ENCODE results near the gene PLEKHG4.

PLEKHG4 gene

DNA sequence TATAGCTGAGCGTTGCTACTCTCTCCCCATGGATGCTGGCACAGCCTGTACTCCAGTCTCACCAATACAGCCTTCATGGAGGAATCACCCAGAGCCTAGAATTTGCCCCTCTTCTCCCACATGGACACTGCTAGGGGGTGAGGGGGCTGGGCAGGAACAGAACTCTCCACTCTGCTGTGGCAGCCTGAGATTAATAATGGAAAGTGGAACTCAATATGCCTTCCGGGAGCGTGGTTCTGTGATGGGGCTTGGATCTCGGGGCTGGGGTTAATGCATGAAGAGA, 29.3 kb upstream of the PLEKHG4 start:
- no peak overlapping the region for H3K4ac ChIP-seq (ENCODE audit: low read depth, low read length)
- H4K91ac ChIP-seq (ENCODE audit: low read depth, low read length), result no peak overlapping the region
- no peak overlapping the region for H4K8ac ChIP-seq (ENCODE audit: low read depth, low read length)
- H2AK5ac ChIP-seq (ENCODE audit: low read length), result no peak overlapping the region
- peaks cover 27% of the 10 kb centered on the region for H3K27me3 ChIP-seq (ENCODE audit: insufficient read depth, low read length)
- peaks cover 1% of the 10 kb centered on the region for H3K9me3 ChIP-seq (ENCODE audit: insufficient read depth, low read depth, low read length)
- H3K23ac ChIP-seq (ENCODE audit: low read length), result no peak overlapping the region
- no peak overlapping the region for H4K12ac ChIP-seq (ENCODE audit: low read depth, low read length)
- WGBS (ENCODE audit: extremely low coverage, insufficient coverage, insufficient read length), result no CpG with 5 or more reads among the region's 4 CpGs
- no peak overlapping the region for H3K9ac ChIP-seq (ENCODE audit: low read length)
- no peak overlapping the region for H3K27ac ChIP-seq (ENCODE audit: low read depth, low read length)
- DNase-seq, result no peak
- no peak overlapping the region for H2BK5ac ChIP-seq (ENCODE audit: low read depth, low read length, poor library complexity)
- H2BK12ac ChIP-seq (ENCODE audit: low read length), result no peak overlapping the region
- no peak overlapping the region for H2AFZ ChIP-seq (ENCODE audit: insufficient read depth, low read length, poor library complexity)
- H3K18ac ChIP-seq (ENCODE audit: low read length), result no peak overlapping the region
- no peaks in the 10 kb centered on the region for H3K36me3 ChIP-seq (ENCODE audit: control insufficient read depth in 1 of 2, insufficient read depth in 2 of 2, low read length in 2 of 2)
- peaks cover 3% of the 10 kb centered on the region for H3K79me2 ChIP-seq (ENCODE audit: control insufficient read depth, insufficient read depth, low read length, poor library complexity)
- H3K79me1 ChIP-seq (ENCODE audit: low read length), result peaks cover 17% of the 10 kb centered on the region
- H2BK120ac ChIP-seq (ENCODE audit: insufficient read depth, low read length, poor library complexity), result no peak overlapping the region
- H3K14ac ChIP-seq (ENCODE audit: low read length), result no peak overlapping the region
- no peak overlapping the region for H3K4me3 ChIP-seq (ENCODE audit: low read depth, low read length)
- peaks cover 21 to 26% of the 10 kb centered on the region in 2 experiments for H3K4me1 ChIP-seq (ENCODE audit: control insufficient read depth in 1 of 2, insufficient read depth in 2 of 2, low read length in 2 of 2)
- H3K4me2 ChIP-seq (ENCODE audit: low read length), result no peak overlapping the region

DNA sequence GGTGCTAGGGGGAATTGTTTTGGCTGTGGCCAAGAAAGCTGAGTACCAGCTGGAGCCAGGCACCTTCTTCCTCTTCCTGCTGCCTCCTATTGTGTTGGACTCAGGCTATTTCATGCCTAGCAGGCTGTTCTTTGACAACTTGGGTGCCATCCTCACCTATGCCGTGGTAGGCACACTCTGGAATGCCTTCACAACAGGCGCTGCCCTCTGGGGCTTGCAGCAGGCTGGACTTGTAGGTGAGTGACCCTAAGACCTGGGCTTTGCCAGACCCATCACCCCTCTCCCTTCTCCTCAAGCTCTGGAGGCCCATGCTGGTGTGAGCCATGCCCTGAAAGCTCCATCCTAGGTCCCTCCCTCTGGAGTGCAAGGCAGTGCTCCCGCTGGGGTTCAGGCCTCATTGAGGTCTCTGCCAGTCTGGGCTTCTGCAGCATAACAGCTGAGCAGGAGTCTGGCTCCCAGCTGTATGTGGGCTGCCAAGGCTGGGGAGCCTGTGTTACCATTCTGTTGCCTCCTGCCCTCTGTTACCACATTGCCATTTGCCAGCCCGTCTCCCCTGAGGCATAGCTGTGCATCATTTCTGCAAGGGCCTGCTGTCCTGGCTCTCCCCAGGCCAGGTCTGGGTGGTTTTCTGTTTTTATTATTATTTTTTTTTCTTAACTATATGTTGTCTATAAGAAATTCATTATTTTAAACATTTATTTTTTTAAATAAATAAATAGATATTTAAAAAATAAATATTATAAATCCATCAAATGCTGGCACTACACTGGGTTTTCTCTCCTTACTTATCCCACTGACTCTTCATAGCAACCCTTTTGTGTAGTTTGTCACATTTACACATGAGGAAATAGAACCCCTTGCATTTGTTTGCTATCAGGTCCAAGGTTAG, 26.5 kb upstream of the PLEKHG4 start:
- H3K79me2 ChIP-seq (ENCODE audit: control insufficient read depth, insufficient read depth, low read length, poor library complexity), result no peaks in the 10 kb centered on the region
- H3K4me1 ChIP-seq (ENCODE audit: control insufficient read depth in 1 of 2, insufficient read depth in 2 of 2, low read length in 2 of 2), result peaks cover 11 to 12% of the 10 kb centered on the region in 2 experiments
- H3K4me3 ChIP-seq (ENCODE audit: low read depth, low read length), result no peak overlapping the region
- no peak overlapping the region for H2AFZ ChIP-seq (ENCODE audit: insufficient read depth, low read length, poor library complexity)
- DNase-seq, result no peak
- no peak overlapping the region for H3K18ac ChIP-seq (ENCODE audit: low read length)
- H3K9me3 ChIP-seq (ENCODE audit: insufficient read depth, low read depth, low read length), result peaks cover 1% of the 10 kb centered on the region
- H2BK12ac ChIP-seq (ENCODE audit: low read length), result no peak overlapping the region
- no peaks in the 10 kb centered on the region for H3K36me3 ChIP-seq (ENCODE audit: control insufficient read depth in 1 of 2, insufficient read depth in 2 of 2, low read length in 2 of 2)
- H4K8ac ChIP-seq (ENCODE audit: low read depth, low read length), result no peak overlapping the region
- no peak overlapping the region for H3K27ac ChIP-seq (ENCODE audit: low read depth, low read length)
- no peak overlapping the region for H2AK5ac ChIP-seq (ENCODE audit: low read length)
- no peak overlapping the region for H4K91ac ChIP-seq (ENCODE audit: low read depth, low read length)
- H3K9ac ChIP-seq (ENCODE audit: low read length), result no peak overlapping the region
- peaks cover 25% of the 10 kb centered on the region for H3K27me3 ChIP-seq (ENCODE audit: insufficient read depth, low read length)
- H3K4me2 ChIP-seq (ENCODE audit: low read length), result no peak overlapping the region
- no peak overlapping the region for H2BK5ac ChIP-seq (ENCODE audit: low read depth, low read length, poor library complexity)
- WGBS (ENCODE audit: extremely low coverage, insufficient coverage, insufficient read length), result no CpG with 5 or more reads among the region's 4 CpGs
- H2BK120ac ChIP-seq (ENCODE audit: insufficient read depth, low read length, poor library complexity), result no peak overlapping the region
- H3K23ac ChIP-seq (ENCODE audit: low read length), result no peak overlapping the region
- no peak overlapping the region for H3K4ac ChIP-seq (ENCODE audit: low read depth, low read length)
- no peak overlapping the region for H3K14ac ChIP-seq (ENCODE audit: low read length)
- H3K79me1 ChIP-seq (ENCODE audit: low read length), result peaks cover 2% of the 10 kb centered on the region
- no peak overlapping the region for H4K12ac ChIP-seq (ENCODE audit: low read depth, low read length)

DNA sequence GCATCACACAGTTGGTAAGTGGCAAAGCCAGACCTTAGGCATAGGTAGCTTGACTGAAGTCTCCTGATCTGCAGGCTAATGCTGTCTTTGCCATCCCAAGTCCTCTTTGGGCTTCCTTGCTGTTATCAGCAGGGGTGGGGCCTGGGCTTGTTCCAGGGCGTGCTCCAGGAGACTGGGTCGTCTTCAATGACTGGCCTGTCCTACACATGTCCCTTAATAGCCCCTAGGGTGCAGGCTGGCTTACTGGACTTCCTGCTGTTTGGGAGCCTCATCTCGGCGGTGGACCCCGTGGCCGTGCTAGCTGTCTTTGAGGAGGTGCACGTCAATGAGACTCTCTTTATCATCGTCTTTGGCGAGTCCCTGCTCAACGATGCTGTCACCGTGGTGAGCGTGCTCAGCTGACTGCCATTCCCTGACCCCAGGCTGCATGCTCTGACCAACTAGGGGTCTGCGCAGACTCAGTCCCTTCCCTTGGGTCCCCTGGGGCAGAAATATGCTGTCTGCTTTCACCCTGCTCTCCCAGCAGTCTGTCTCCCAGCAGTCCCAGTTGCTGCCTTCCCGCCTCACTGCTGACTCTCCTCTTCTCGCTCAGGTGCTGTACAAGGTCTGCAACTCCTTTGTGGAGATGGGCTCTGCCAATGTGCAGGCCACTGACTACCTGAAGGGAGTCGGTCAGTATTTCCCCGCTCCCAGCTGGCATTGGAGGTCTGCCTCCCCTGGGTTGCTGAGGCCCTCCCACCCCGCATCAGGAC, 24.4 kb upstream of the PLEKHG4 start:
- WGBS (ENCODE audit: extremely low coverage, insufficient coverage, insufficient read length), result no CpG with 5 or more reads among the region's 18 CpGs
- H2BK5ac ChIP-seq (ENCODE audit: low read depth, low read length, poor library complexity), result no peak overlapping the region
- no peak overlapping the region for H2BK120ac ChIP-seq (ENCODE audit: insufficient read depth, low read length, poor library complexity)
- no peak overlapping the region for H3K9ac ChIP-seq (ENCODE audit: low read length)
- peaks cover 5% of the 10 kb centered on the region for H3K9me3 ChIP-seq (ENCODE audit: insufficient read depth, low read depth, low read length)
- no peak overlapping the region for H2BK12ac ChIP-seq (ENCODE audit: low read length)
- no peaks in the 10 kb centered on the region for H3K4me1 ChIP-seq (ENCODE audit: control insufficient read depth in 1 of 2, insufficient read depth in 2 of 2, low read length in 2 of 2)
- no peak overlapping the region for H4K91ac ChIP-seq (ENCODE audit: low read depth, low read length)
- H3K79me2 ChIP-seq (ENCODE audit: control insufficient read depth, insufficient read depth, low read length, poor library complexity), result no peaks in the 10 kb centered on the region
- H4K12ac ChIP-seq (ENCODE audit: low read depth, low read length), result no peak overlapping the region
- H3K36me3 ChIP-seq (ENCODE audit: control insufficient read depth in 1 of 2, insufficient read depth in 2 of 2, low read length in 2 of 2), result no peaks in the 10 kb centered on the region
- H4K8ac ChIP-seq (ENCODE audit: low read depth, low read length), result no peak overlapping the region
- H3K18ac ChIP-seq (ENCODE audit: low read length), result no peak overlapping the region
- no peak overlapping the region for H2AFZ ChIP-seq (ENCODE audit: insufficient read depth, low read length, poor library complexity)
- no peak overlapping the region for H3K4me3 ChIP-seq (ENCODE audit: low read depth, low read length)
- H3K27ac ChIP-seq (ENCODE audit: low read depth, low read length), result no peak overlapping the region
- H3K23ac ChIP-seq (ENCODE audit: low read length), result no peak overlapping the region
- H3K4me2 ChIP-seq (ENCODE audit: low read length), result no peak overlapping the region
- no peaks in the 10 kb centered on the region for H3K79me1 ChIP-seq (ENCODE audit: low read length)
- no peak overlapping the region for H3K14ac ChIP-seq (ENCODE audit: low read length)
- H2AK5ac ChIP-seq (ENCODE audit: low read length), result no peak overlapping the region
- no peak overlapping the region for H3K4ac ChIP-seq (ENCODE audit: low read depth, low read length)
- no peak for DNase-seq
- H3K27me3 ChIP-seq (ENCODE audit: insufficient read depth, low read length), result peaks cover 3% of the 10 kb centered on the region

DNA sequence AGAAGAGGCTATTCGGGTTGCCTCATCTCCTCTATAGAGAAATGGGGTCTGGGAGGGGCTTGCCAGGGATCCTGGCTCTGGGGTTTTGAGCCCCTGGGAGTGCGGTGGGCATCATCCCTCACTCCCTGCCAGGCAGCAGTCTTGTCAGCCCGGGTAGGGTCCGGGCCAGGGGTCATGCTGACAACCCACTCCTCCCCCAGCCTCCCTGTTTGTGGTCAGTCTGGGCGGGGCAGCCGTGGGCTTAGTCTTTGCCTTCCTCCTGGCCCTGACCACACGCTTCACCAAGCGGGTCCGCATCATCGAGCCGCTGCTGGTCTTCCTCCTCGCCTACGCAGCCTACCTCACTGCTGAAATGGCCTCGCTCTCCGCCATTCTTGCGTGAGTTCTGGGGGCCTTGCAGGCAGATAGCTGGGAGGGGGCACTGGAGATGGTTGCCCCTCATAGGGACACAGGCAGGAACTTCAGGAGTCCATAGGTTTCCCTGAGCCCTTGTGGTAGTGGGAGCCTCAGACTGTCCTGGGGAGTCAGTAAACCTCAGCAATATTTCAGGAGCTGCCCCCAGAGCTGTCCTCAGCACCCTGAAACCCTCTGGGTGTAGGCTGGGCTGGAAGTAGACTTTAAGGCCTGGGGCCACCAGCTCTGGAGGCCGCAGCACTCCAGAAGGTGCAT, 23.6 kb upstream of the PLEKHG4 start:
- H3K4ac ChIP-seq (ENCODE audit: low read depth, low read length), result no peak overlapping the region
- no peak overlapping the region for H3K18ac ChIP-seq (ENCODE audit: low read length)
- H3K4me3 ChIP-seq (ENCODE audit: low read depth, low read length), result no peak overlapping the region
- H3K36me3 ChIP-seq (ENCODE audit: control insufficient read depth in 1 of 2, insufficient read depth in 2 of 2, low read length in 2 of 2), result no peaks in the 10 kb centered on the region
- DNase-seq, result no peak
- no peak overlapping the region for H4K8ac ChIP-seq (ENCODE audit: low read depth, low read length)
- no peak overlapping the region for H2BK12ac ChIP-seq (ENCODE audit: low read length)
- H3K79me2 ChIP-seq (ENCODE audit: control insufficient read depth, insufficient read depth, low read length, poor library complexity), result no peaks in the 10 kb centered on the region
- H4K12ac ChIP-seq (ENCODE audit: low read depth, low read length), result no peak overlapping the region
- H3K23ac ChIP-seq (ENCODE audit: low read length), result no peak overlapping the region
- H3K9ac ChIP-seq (ENCODE audit: low read length), result no peak overlapping the region
- H2AFZ ChIP-seq (ENCODE audit: insufficient read depth, low read length, poor library complexity), result no peak overlapping the region
- no peaks in the 10 kb centered on the region for H3K79me1 ChIP-seq (ENCODE audit: low read length)
- H2AK5ac ChIP-seq (ENCODE audit: low read length), result no peak overlapping the region
- no peak overlapping the region for H3K14ac ChIP-seq (ENCODE audit: low read length)
- H3K4me2 ChIP-seq (ENCODE audit: low read length), result no peak overlapping the region
- no peak overlapping the region for H3K27ac ChIP-seq (ENCODE audit: low read depth, low read length)
- WGBS (ENCODE audit: extremely low coverage, insufficient coverage, insufficient read length), result no CpG with 5 or more reads among the region's 17 CpGs
- H2BK120ac ChIP-seq (ENCODE audit: insufficient read depth, low read length, poor library complexity), result no peak overlapping the region
- H3K4me1 ChIP-seq (ENCODE audit: control insufficient read depth in 1 of 2, insufficient read depth in 2 of 2, low read length in 2 of 2), result no peaks in the 10 kb centered on the region
- H4K91ac ChIP-seq (ENCODE audit: low read depth, low read length), result no peak overlapping the region
- H3K9me3 ChIP-seq (ENCODE audit: insufficient read depth, low read depth, low read length), result peaks cover 5% of the 10 kb centered on the region
- no peaks in the 10 kb centered on the region for H3K27me3 ChIP-seq (ENCODE audit: insufficient read depth, low read length)
- no peak overlapping the region for H2BK5ac ChIP-seq (ENCODE audit: low read depth, low read length, poor library complexity)

All from trophoblast cell (in vitro differentiated cells and primary cell).